Medulla oblongata (tissue), 1 donor: ENCODE data around the gene ASIC1.
A peak's percentile ranks its signal among the peaks of the same experiment; 100 is the strongest.
"Not testable (repeated sequence)": the region's sequence is repeated elsewhere in the genome, so short reads cannot be mapped to it uniquely, and the experiment has no call there.

Source experiments
- DNase-seq: peaks from one replicate; pipeline ENCODE4 v3.0.0-alpha.2; 2015; ENCODE audit errors: extremely low spot score

Gene ASIC1

GRCh38 chr12:50061946-50062686 is 4.7 kb downstream of the ASIC1 start:
- no peak for DNase-seq

- no peak for DNase-seq
Measured at GRCh38 chr12:50062728-50063460, 5.5 kb downstream of the ASIC1 start.

GRCh38 chr12:50065726-50066310 is 8.4 kb downstream of the ASIC1 start:
- DNase-seq: no peak

GRCh38 chr12:50066402-50066801 is 9.0 kb downstream of the ASIC1 start:
- DNase-seq: no peak

- DNase-seq: no peak
Measured at GRCh38 chr12:50069069-50069468, 11.7 kb downstream of the ASIC1 start.

- no peak for DNase-seq
Measured at GRCh38 chr12:50069539-50069938, 12.1 kb downstream of the ASIC1 start.

GRCh38 chr12:50070314-50071060 is 13.1 kb downstream of the ASIC1 start:
- peak; percentile 91 for DNase-seq

GRCh38 chr12:50072198-50072907 is 15.0 kb downstream of the ASIC1 start:
- DNase-seq: no peak

GRCh38 chr12:50073206-50073605 is 15.8 kb downstream of the ASIC1 start:
- DNase-seq: no peak

GRCh38 chr12:50073712-50074111 is 16.3 kb downstream of the ASIC1 start:
- DNase-seq: no peak

- peak; percentile 90 for DNase-seq
Measured at GRCh38 chr12:50074936-50075807, 17.8 kb downstream of the ASIC1 start.

GRCh38 chr12:50075808-50076170 is 18.4 kb downstream of the ASIC1 start:
- DNase-seq: no peak

GRCh38 chr12:50077099-50077498 is 19.7 kb downstream of the ASIC1 start:
- DNase-seq: no peak

GRCh38 chr12:50078281-50078680 is 20.9 kb downstream of the ASIC1 start:
- DNase-seq: no peak

GRCh38 chr12:50079771-50080170 is 22.4 kb downstream of the ASIC1 start:
- DNase-seq: no peak

GRCh38 chr12:50081096-50081808 is 23.9 kb downstream of the ASIC1 start:
- DNase-seq: no peak

- DNase-seq: no peak
Measured at GRCh38 chr12:50082644-50083043, 25.2 kb downstream of the ASIC1 start.

GRCh38 chr12:50083301-50083700 is 25.9 kb downstream of the ASIC1 start:
- DNase-seq: no peak

GRCh38 chr12:50084409-50084774 is 27.0 kb downstream of the ASIC1 start:
- not testable (repeated sequence) for DNase-seq
